Parathyroid adenoma (tissue), 2 donors: ENCODE results near the gene SPEG.

Source experiments
- H2AFZ ChIP-seq: fragments of 300-600 bp; sonication (generic); one replicate; pipeline ENCODE4 v1.7.0; 2017; ENCODE audit warnings: antibody characterized with exemption, mild to moderate bottlenecking
- H3K27ac ChIP-seq: fragments of 300-600 bp; sonication (generic); one replicate; pipeline ENCODE4 v1.7.0; 2017
- H3K27me3 ChIP-seq: fragments of 300-600 bp; sonication (generic); one replicate; pipeline ENCODE4 v1.7.0; 2017; ENCODE audit warnings: low read length; ENCODE audit not compliant: control insufficient read depth, insufficient read depth
- H3K36me3 ChIP-seq: fragments of 300-600 bp; sonication (generic); one replicate; pipeline ENCODE4 v1.7.0; 2017; ENCODE audit warnings: low read length; ENCODE audit not compliant: control insufficient read depth, insufficient read depth
- H3K4me1 ChIP-seq: fragments of 300-600 bp; sonication (generic); one replicate; pipeline ENCODE4 v1.7.0; 2017; ENCODE audit warnings: control low read depth
- H3K4me2 ChIP-seq: fragments of 300-600 bp; sonication (generic); one replicate; pipeline ENCODE4 v1.7.0; 2017; ENCODE audit warnings: low read length
- H3K4me3 ChIP-seq: fragments of 300-600 bp; sonication (generic); one replicate; pipeline ENCODE4 v1.7.0; 2017; ENCODE audit warnings: low read depth, low read length
- H3K79me2 ChIP-seq: fragments of 300-600 bp; sonication (generic); one replicate; pipeline ENCODE4 v1.7.0; 2017; ENCODE audit warnings: control low read depth
- H3K9ac ChIP-seq: fragments of 300-600 bp; sonication (generic); one replicate; pipeline ENCODE4 v1.7.0; 2017; ENCODE audit warnings: mild to moderate bottlenecking
- H3K9me3 ChIP-seq: fragments of 300-600 bp; sonication (generic); one replicate; pipeline ENCODE4 v1.7.0; 2017; ENCODE audit warnings: low read length; ENCODE audit not compliant: control insufficient read depth
- TF ChIP-seq, protein P1 (sequence below): fragments of 300-600 bp; sonication (generic); IDR thresholded peaks from one replicate; pipeline ENCODE4 v1.7.0; 2017; ENCODE audit warnings: antibody characterized with exemption, mild to moderate bottlenecking
- donor health status: primary hyperparathyroidism.

The SPEG gene

DNA sequence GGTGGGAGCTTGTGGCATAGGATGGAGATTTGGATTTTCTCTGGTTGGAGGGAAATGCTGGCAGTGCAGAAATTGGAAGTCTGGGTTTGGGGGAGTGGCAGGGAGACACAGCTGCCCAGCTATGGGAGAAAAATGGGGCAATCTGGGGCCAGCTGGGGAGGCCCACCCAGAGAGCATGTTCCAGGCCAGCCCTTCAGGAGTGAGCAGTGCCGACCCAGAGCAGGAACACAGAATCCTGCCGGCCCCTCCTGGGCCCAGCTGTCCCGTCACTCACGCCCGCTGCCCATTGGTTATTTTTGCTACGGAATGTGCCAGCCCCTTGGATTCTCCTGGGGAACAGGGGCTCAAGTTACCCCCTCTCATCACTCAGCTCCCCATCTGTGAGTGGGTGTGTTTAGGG, 4.9 kb downstream of the SPEG start:
- H3K9ac ChIP-seq, result no peak overlapping the region
- no peaks in the 10 kb centered on the region for H3K36me3 ChIP-seq
- H3K27ac ChIP-seq, result no peak overlapping the region
- no peak overlapping the region for H3K4me2 ChIP-seq
- H3K4me1 ChIP-seq, result peaks cover 20% of the 10 kb centered on the region
- no peak overlapping the region for H3K4me3 ChIP-seq
- no peak overlapping the region for H2AFZ ChIP-seq
- no peaks in the 10 kb centered on the region for H3K9me3 ChIP-seq
- TF ChIP-seq, protein P1, sequence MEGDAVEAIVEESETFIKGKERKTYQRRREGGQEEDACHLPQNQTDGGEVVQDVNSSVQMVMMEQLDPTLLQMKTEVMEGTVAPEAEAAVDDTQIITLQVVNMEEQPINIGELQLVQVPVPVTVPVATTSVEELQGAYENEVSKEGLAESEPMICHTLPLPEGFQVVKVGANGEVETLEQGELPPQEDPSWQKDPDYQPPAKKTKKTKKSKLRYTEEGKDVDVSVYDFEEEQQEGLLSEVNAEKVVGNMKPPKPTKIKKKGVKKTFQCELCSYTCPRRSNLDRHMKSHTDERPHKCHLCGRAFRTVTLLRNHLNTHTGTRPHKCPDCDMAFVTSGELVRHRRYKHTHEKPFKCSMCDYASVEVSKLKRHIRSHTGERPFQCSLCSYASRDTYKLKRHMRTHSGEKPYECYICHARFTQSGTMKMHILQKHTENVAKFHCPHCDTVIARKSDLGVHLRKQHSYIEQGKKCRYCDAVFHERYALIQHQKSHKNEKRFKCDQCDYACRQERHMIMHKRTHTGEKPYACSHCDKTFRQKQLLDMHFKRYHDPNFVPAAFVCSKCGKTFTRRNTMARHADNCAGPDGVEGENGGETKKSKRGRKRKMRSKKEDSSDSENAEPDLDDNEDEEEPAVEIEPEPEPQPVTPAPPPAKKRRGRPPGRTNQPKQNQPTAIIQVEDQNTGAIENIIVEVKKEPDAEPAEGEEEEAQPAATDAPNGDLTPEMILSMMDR, result no peak
- no peaks in the 10 kb centered on the region for H3K79me2 ChIP-seq
- H3K27me3 ChIP-seq, result no peaks in the 10 kb centered on the region

DNA sequence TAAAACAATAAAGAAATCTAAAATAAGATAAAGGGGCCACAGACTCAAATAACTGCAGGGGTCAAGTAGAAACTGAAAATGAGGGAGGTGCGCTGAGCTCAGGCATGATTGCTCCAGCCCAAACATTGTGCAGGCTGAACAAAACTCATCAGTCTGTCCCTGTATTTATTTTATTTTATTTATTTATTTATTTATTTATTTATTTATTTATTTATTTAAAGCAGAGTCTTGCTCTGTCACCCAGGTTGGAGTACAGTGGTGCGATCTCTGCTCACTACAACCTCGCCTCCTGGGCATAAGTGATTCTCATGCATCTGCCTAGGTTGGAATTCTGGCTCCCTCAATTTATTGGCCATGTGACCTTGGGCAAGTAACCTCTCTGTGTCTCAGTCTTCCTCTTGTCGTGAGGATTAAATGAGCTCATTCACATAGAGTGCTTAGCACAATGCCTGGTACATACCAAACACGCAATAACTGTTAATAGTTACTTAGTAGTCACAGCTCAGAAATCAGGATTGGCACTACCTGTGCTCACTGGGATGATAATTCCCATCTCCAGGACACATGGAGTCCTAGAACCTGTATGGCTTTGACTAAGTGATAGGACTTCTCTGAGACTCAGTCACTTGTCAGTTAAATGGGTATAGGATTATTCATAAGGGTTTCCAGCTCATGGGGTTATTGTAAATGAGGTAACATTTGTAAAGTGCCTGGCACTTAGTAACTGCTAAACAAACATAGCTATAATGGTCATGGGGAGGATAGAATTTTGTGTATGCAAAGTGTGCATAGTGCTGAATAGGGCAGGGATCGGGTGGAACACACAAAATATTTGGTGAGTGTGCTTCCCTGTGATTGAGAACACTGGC, 6.0 kb downstream of the SPEG start:
- Histone ChIP-seq H2AFZ (no peak overlapping the region), H3K4me1 (peaks cover 16% of the 10 kb centered on the region), H3K27ac (no peak overlapping the region), H3K9ac (no peak overlapping the region), H3K9me3 (no peaks in the 10 kb centered on the region), H3K79me2 (no peaks in the 10 kb centered on the region), H3K27me3 (no peaks in the 10 kb centered on the region), H3K4me2 (no peak overlapping the region), H3K4me3 (no peak overlapping the region), H3K36me3 (no peaks in the 10 kb centered on the region)
- TF ChIP-seq, protein P1, result no peak

DNA sequence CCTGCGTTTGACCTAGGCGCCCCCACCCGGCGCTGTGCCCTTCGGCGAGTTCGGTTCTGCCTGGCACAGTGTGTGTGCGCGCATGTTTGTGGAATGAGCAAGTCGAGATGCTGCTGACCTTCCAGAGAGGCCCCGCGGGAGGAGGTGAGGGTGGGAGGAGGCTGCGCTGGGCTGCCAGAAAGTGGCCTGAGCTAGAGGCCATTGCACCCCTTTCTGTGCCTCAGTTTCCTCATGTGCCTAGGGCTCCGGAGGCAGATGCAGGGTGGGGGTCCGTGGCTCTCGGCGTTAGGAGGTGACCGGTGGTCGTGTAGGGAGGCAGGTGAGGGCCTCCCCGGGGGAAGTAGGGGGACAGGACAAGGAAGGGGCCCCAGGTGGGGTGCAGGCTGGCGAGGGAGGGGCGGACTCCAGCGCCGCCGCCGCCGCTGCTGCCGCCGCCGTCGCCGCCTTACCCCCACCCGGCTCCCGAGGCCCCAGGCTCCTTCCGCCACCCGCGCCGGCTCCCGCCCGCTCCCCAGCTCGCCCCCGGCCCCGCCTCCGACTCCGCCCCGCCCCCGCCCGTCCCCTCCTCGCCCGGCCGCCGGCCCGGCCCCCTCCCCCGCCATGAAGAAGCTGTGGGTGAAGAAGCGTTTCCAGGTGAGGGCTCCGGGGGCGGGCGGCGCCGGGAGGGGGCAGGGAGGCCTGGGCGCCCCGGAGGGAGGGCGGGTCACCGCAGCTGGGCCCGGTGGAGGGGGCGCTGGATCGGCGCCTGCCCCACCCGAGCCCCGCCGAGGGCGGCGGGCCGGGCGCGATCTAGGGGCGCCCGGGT, 7.0 kb downstream of the SPEG start:
- H3K79me2 ChIP-seq, result no peaks in the 10 kb centered on the region
- TF ChIP-seq, protein P1, result no peak
- H3K27ac ChIP-seq, result no peak overlapping the region
- peaks cover 20% of the 10 kb centered on the region for H3K4me1 ChIP-seq
- no peak overlapping the region for H3K4me3 ChIP-seq
- H3K27me3 ChIP-seq, result no peaks in the 10 kb centered on the region
- H3K9me3 ChIP-seq, result no peaks in the 10 kb centered on the region
- H2AFZ ChIP-seq, result peak overlapping the region; percentile 81
- peak overlapping the region; percentile 74 for H3K4me2 ChIP-seq
- H3K9ac ChIP-seq, result no peak overlapping the region
- H3K36me3 ChIP-seq, result no peaks in the 10 kb centered on the region

DNA sequence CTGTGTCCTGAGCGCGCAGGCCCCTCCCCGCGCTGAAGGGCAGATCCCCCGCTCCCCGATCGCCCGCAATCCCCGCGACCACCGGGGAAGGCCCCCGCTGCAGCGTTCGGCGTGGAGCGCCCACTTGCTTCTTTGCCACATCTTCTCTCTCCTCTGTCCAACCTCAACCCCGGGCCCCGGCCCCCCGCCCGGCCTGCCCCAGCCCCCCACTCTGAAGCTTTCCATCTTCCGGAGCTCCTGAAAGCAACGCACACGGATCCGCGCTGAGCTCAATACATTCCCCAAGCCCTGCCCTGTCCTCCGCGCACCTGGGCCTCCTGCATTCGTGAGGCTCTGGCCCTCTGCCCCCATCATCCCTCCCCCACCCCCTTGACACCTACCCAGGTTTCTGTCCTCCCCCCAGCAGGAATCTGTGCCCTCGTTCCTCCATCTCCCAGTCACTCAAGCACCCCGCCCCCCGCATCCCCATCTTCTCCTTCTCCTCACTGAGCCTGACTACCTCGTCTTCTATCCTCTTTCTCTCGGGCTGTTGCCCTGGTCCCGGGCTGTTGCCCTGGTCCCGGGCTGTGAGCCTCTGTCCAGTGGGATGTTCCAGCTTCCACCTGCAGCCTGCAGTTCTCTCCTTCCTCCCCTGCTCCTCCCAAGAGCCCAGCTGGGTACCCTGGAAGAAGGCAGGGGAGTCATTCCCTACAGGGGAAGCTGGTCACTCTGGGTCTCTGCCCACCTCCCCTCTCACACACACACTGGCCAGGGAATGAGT, 7.8 kb downstream of the SPEG start:
- Histone ChIP-seq H3K27ac (no peak overlapping the region), H3K9me3 (no peaks in the 10 kb centered on the region), H3K9ac (peak overlapping the region; percentile 5), H3K36me3 (no peaks in the 10 kb centered on the region), H2AFZ (peak overlapping the region; percentile 69), H3K4me2 (peak overlapping the region; percentile 74), H3K79me2 (no peaks in the 10 kb centered on the region), H3K4me3 (no peak overlapping the region), H3K4me1 (peaks cover 20% of the 10 kb centered on the region), H3K27me3 (no peaks in the 10 kb centered on the region)
- TF ChIP-seq, protein P1, result no peak
